HCT116 (cell line): ENCODE data around the gene KHK. TPM values are rescaled to one million over a fixed set of nuclear protein-coding genes. Genes with fewer than 3 reads are reported as not detected.
A peak's percentile ranks its signal among the peaks of the same experiment; 100 is the strongest.

Experiments
- ATAC-seq: fragments of 200-7000 bp; cut with Tn5 transposase; 2 replicates; pipeline ENCODE4 v1.9.1; 2020; ENCODE audit warnings: mild to moderate bottlenecking, moderate library complexity
- Bru-seq: library from RNA; stranded (reverse); fragments of 400-500 nt; gene quantifications from one replicate; lab custom pipeline; 2021; lab: Mats Ljungman, UMichigan
- BruChase-seq, 2 experiments: library from RNA; stranded (reverse); fragments of 400-500 nt; gene quantifications; one replicate each; lab custom pipeline; 2021; lab: Mats Ljungman, UMichigan
- BruUV-seq: library from RNA; stranded (reverse); fragments of 400-500 nt; replicated peaks from 2 replicates; lab custom pipeline; 2021; lab: Mats Ljungman, UMichigan
- CTCF ChIA-PET: fragments of 300-600 bp; sonication (Branson Sonifier 250); formaldehyde crosslinking; loops from one replicate; lab custom pipeline; 2021; ENCODE audit warnings: antibody characterized with exemption; lab: Charles Lee
- POLR2A ChIA-PET: fragments of 300-600, 350-600 bp; sonication (Branson Sonifier 250); formaldehyde crosslinking; loops from one replicate; lab custom pipeline; 2021; ENCODE audit warnings: antibody characterized with exemption; lab: Charles Lee
- RAD21 ChIA-PET, 2 experiments: fragments of 300-600 bp; sonication (Branson Sonifier 250); formaldehyde crosslinking; loops; one replicate each; lab custom pipeline; 2023; ENCODE audit warnings: low total read pairs in 2 of 2; ENCODE audit not compliant: uncharacterized antibody in 2 of 2, unreplicated experiment in 2 of 2, low non-redundant PET in 1 of 2; lab: Charles Lee
- DNase-seq: peaks from one replicate; pipeline ENCODE4 v3.0.0-alpha.2; 2010; ENCODE audit warnings: low read depth, low spot score
- H2AFZ ChIP-seq: fragments of 200-600 bp; shearing (Covaris generic), sonication (generic); 2 replicates; pipeline ENCODE4 v1.6.1; 2017; ENCODE audit warnings: low read depth, mixed run types, mixed read lengths, antibody characterized with exemption, low read length; ENCODE audit not compliant: poor library complexity, severe bottlenecking
- H3K27ac ChIP-seq: 2 replicates; pipeline ENCODE4 v1.5.1; 2012; ENCODE audit warnings: low read depth, low read length
- H3K27me3 ChIP-seq: fragments of 200-600 bp; sonication (generic); 2 replicates; pipeline ENCODE4 v1.6.1; 2016; ENCODE audit warnings: mixed run types, low read length, mixed read lengths; ENCODE audit not compliant: insufficient read depth
- H3K36me3 ChIP-seq, 2 experiments: fragments of 200-500 bp in 1 of 2; fragments of 200-600 bp in 1 of 2; sonication (Bioruptor generic) in 1 of 2; sonication (generic) in 1 of 2; 2 replicates each; pipeline versions ENCODE4 v1.5.1 to v1.6.1; 2014 to 2016; ENCODE audit warnings: low read length in 2 of 2, inconsistent platforms in 1 of 2, mixed read lengths in 1 of 2, mixed run types in 1 of 2; ENCODE audit not compliant: insufficient read depth in 2 of 2, control insufficient read depth in 1 of 2
- H3K4me1 ChIP-seq, 2 experiments: fragments of 200-600 bp in 1 of 2; sonication (generic) in 1 of 2; 2 replicates each; pipeline versions ENCODE4 v1.5.1 to v1.6.1; 2012 to 2017; ENCODE audit warnings: low read length in 2 of 2, inconsistent platforms in 1 of 2, mild to moderate bottlenecking in 1 of 2, mixed read lengths in 1 of 2, mixed run types in 1 of 2, moderate library complexity in 1 of 2; ENCODE audit not compliant: insufficient read depth in 2 of 2, control insufficient read depth in 1 of 2
- H3K4me2 ChIP-seq: fragments of 200-600 bp; sonication (generic); 2 replicates; pipeline ENCODE4 v1.6.1; 2017; ENCODE audit warnings: mixed run types, low read length, mixed read lengths
- H3K4me3 ChIP-seq, 2 experiments: fragments of 200-600 bp in 1 of 2; sonication (generic) in 1 of 2; replicated peaks in 1 of 2; 2 replicates each; pipeline ENCODE4 v1.5.1; 2011 to 2016; ENCODE audit warnings: low read length in 2 of 2, control low read depth in 1 of 2, low read depth in 1 of 2, mild to moderate bottlenecking in 1 of 2, mixed read lengths in 1 of 2, mixed run types in 1 of 2
- H3K79me2 ChIP-seq: fragments of 200-600 bp; sonication (generic); 2 replicates; pipeline ENCODE4 v1.6.1; 2017; ENCODE audit warnings: mild to moderate bottlenecking, mixed run types, low read length, moderate library complexity, mixed read lengths; ENCODE audit not compliant: insufficient read depth
- H3K9ac ChIP-seq: fragments of 200-600 bp; sonication (generic); 2 replicates; pipeline ENCODE4 v1.6.1; 2016; ENCODE audit warnings: low read length, mixed read lengths
- H3K9me2 ChIP-seq: fragments of 200-600 bp; sonication (generic), shearing (Covaris generic); 2 replicates; pipeline ENCODE4 v1.6.1; 2017; ENCODE audit warnings: mixed run types, mild to moderate bottlenecking, moderate library complexity; ENCODE audit not compliant: insufficient read depth
- H3K9me3 ChIP-seq, 2 experiments: fragments of 200-500 bp in 1 of 2; fragments of 200-600 bp in 1 of 2; sonication (Bioruptor generic) in 1 of 2; sonication (generic) in 1 of 2; 2 replicates each; pipeline ENCODE4 v1.6.1; 2014 to 2017; ENCODE audit warnings: low read length in 2 of 2, mixed read lengths in 2 of 2, inconsistent platforms in 1 of 2, low read depth in 1 of 2, mild to moderate bottlenecking in 1 of 2, mixed run types in 1 of 2, moderate library complexity in 1 of 2; ENCODE audit not compliant: control insufficient read depth in 1 of 2, insufficient read depth in 1 of 2
- H4K20me1 ChIP-seq: fragments of 200-600 bp; sonication (generic), shearing (Covaris generic); 2 replicates; pipeline ENCODE4 v1.6.1; 2017; ENCODE audit warnings: mixed run types, mild to moderate bottlenecking, moderate library complexity; ENCODE audit not compliant: insufficient read depth
- CBX3 ChIP-seq: IDR thresholded peaks from 2 replicates; pipeline ENCODE4 v1.6.1; 2012; ENCODE audit warnings: low read depth
- EZH2phosphoT487 ChIP-seq: fragments of 200-600 bp; IDR thresholded peaks from 2 replicates; pipeline ENCODE4 v1.6.1; 2018; ENCODE audit warnings: antibody characterized with exemption, borderline replicate concordance
- POLR2AphosphoS5 ChIP-seq: IDR thresholded peaks from 2 replicates; pipeline ENCODE4 v1.6.1; 2011; ENCODE audit warnings: mild to moderate bottlenecking, low read depth, low read length, moderate library complexity
- ZFX ChIP-seq: fragments of 450-650 bp; IDR thresholded peaks from 2 replicates; pipeline ENCODE4 v1.6.1; 2017
- intact Hi-C: fragments of 100-400 bp; cut with micrococcal nuclease; formaldehyde crosslinking; loops from 2 replicates; pipeline ENCODE4 v1.10.0; 2022
- long read RNA-seq: library from polyadenylated mRNA; unstranded; transcript quantifications from one replicate; pipeline ENCODE4 v2.0.0, GENCODE V29; 2021; ENCODE audit not compliant: unreplicated experiment
- polyA plus RNA-seq: library from polyadenylated mRNA; unstranded; fragments of >200 nt; gene quantifications from 2 replicates; pipeline ENCODE4 v1.2.1, GENCODE V29; 2012; ENCODE audit warnings: missing spikeins
- total RNA-seq: library from RNA; stranded (reverse); gene quantifications from one replicate; pipeline ENCODE4 v1.2.1, GENCODE V29; 2021; ENCODE audit not compliant: unreplicated experiment

The KHK gene
- total RNA-seq: 6.7 TPM
- 4.4 and 4.8 TPM in 2 replicates for polyA plus RNA-seq
- Bru-seq, nascent RNA: percentile 30 among the genes with signal in this experiment
- BruChase-seq, experiment 1, labeled RNA remaining after a 6-hour chase: percentile 32 among the genes with signal in this experiment
- BruChase-seq, experiment 2, labeled RNA remaining after a 2-hour chase: percentile 40 among the genes with signal in this experiment
- long read RNA-seq, transcript KHK-202 (8 exons, 2,411 nt): major isoform, 16 of 23 reads
- long read RNA-seq, partial matches to known transcripts: 0 of 23 reads
- long read RNA-seq, other reads (novel, unspliced or antisense): 7 of 23 reads

- intact Hi-C loops: loop anchor here (2.0 kb wide), 1 partner anchor 240 kb away; no protein-coding TSS in a partner anchor
- CTCF ChIA-PET: interaction anchor here (0.6 to 2.6 kb wide), 11 partner anchors 13 to 241 kb away, joined by 3 to 14 read pairs (median 4); partner anchors contain the start of gene OST4
- no peaks in the 10 kb centered on the region for H3K9me3 ChIP-seq
- ATAC-seq (peak; percentile 68), DNase-seq (no peak)
- H3K36me3 ChIP-seq: no peaks in the 10 kb centered on the region
- peak within 1 kb of the TSS; percentile 98 for H3K4me2 ChIP-seq
- H4K20me1 ChIP-seq: no peaks in the 10 kb centered on the region
- peaks cover 6 to 28% of the 10 kb centered on the region in 2 experiments for H3K4me1 ChIP-seq
- TF ChIP-seq POLR2AphosphoS5 (0 out of 2 replicates have a peak, but pooled peaks have one; percentile 0), EZH2phosphoT487 (no peak)
- peak within 1 kb of the TSS; percentile 57 to 61 for H3K4me3 ChIP-seq
- H3K9ac ChIP-seq: peak within 1 kb of the TSS; percentile 79
- RAD21 ChIA-PET: no interaction called here
- H3K9me2 ChIP-seq: no peaks in the 10 kb centered on the region
- no TSS peak for BruUV-seq
- H3K27ac ChIP-seq: peak within 1 kb of the TSS; percentile 77
- H3K27me3 ChIP-seq: no peaks in the 10 kb centered on the region
- H3K79me2 ChIP-seq: no peaks in the 10 kb centered on the region
- H2AFZ ChIP-seq: peak within 1 kb of the TSS; percentile 70
- POLR2A ChIA-PET: interaction anchor here (0.7 to 1.0 kb wide), 2 partner anchors 20 to 36 kb away, joined by 3 read pairs; no protein-coding TSS in a partner anchor
These were observed at the start of gene KHK for GRCh38 chr2:27086724-27087593. Gene KHK (plus strand): TSS chr2:27086772. CDS start chr2:27087260, 488 bp downstream.

GRCh38 chr2:27038012-27038411 lies 48.6 kb upstream of the KHK start:
- intact Hi-C loops: no loop called here
- Histone ChIP-seq H3K9me2 (no peaks in the 10 kb centered on the region), H3K79me2 (peaks cover 27% of the 10 kb centered on the region), H3K9me3 (no peaks in the 10 kb centered on the region), H4K20me1 (peaks cover 5% of the 10 kb centered on the region; the same call in 1 of the 2 replicates), H3K27me3 (no peaks in the 10 kb centered on the region), H3K9ac (no peak overlapping the region), H3K4me2 (no peak overlapping the region), H3K4me3 (no peak overlapping the region), H3K4me1 (peaks cover 7 to 8% of the 10 kb centered on the region in 2 experiments; a peak in 3 of 4 replicates), H3K27ac (no peak overlapping the region), H3K36me3 (peaks cover 39 to 53% of the 10 kb centered on the region in 2 experiments; a peak in 3 of 4 replicates), H2AFZ (no peak overlapping the region)
- ChIA-PET POLR2A (interaction anchor here (0.7 kb wide), 1 partner anchor 12 kb away, joined by 3 read pairs; no protein-coding TSS in a partner anchor), RAD21 (no interaction called here), CTCF (no interaction called here)
- no peak for ATAC-seq
- BruUV-seq: no TSS peak
- DNase-seq: no peak
- TF ChIP-seq CBX3 (no peak), ZFX (no peak)
